Stimulated activated naive CD4-positive, alpha-beta T cell (primary cell): Measurements from ENCODE around the gene L1TD1.
"Not testable (repeated sequence)": the region's sequence is repeated elsewhere in the genome, so short reads cannot be mapped to it uniquely, and the experiment has no call there.

Experiments used
- DNase-seq, 6 experiments: peaks; one replicate each; lab custom pipeline; 2025; lab: John Stamatoyannopoulos, UW

Gene L1TD1

DNA sequence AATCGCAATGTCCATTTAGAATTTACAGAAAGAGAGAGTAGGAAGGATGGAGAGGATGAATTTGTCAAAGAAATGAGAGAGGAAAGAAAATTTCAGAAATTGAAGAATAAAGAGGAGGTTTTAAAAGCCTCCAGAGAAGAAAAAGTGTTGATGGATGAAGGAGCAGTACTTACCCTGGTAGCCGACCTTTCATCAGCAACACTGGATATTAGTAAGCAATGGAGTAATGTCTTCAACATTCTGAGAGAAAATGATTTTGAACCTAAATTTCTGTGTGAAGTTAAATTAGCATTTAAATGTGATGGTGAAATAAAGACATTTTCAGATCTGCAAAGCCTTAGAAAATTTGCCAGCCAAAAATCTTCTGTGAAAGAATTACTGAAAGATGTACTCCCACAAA is 12.5 kb downstream of the L1TD1 start:
- DNase-seq = no peak

DNA sequence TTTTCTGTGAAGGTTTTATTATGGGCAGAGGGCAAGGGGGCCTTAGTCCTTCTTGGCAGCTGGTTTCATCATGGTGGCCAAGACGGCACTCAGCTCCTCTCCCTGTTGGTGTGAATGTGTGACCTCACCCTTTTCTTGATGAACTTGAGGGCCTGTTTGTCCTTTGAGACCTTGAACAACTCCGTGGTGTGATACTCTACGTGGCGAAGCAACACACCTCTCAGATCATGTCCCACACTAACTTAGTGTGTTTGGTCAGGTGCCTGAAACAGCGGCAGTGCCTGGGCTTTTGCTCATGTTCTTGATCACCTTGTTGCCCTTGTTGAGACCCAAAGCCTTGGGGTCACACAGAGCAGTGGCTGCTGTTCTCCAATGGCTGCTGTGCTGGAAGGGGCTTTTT is 13.4 kb downstream of the L1TD1 start:
- DNase-seq = no peak

DNA sequence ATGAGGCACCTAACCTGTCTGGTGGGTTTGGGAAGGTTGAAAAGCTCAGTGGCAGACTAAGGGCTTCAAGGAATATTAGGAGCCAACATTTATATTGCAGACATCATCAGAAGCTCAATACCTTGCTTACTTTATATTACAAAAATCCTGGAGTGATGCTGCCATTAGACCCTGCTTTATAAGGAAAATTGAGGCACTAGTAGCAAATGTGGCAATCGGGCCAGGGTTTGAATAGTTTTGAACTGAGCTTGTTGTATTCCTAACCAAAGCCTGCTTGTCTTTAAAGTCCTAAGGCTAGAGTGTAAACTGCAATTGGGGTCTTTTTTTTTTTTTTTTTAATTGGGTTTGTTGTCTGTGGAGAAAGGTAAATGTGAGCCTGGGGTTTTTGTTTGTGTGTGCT is 14.3 kb downstream of the L1TD1 start:
- no peak for DNase-seq

DNA sequence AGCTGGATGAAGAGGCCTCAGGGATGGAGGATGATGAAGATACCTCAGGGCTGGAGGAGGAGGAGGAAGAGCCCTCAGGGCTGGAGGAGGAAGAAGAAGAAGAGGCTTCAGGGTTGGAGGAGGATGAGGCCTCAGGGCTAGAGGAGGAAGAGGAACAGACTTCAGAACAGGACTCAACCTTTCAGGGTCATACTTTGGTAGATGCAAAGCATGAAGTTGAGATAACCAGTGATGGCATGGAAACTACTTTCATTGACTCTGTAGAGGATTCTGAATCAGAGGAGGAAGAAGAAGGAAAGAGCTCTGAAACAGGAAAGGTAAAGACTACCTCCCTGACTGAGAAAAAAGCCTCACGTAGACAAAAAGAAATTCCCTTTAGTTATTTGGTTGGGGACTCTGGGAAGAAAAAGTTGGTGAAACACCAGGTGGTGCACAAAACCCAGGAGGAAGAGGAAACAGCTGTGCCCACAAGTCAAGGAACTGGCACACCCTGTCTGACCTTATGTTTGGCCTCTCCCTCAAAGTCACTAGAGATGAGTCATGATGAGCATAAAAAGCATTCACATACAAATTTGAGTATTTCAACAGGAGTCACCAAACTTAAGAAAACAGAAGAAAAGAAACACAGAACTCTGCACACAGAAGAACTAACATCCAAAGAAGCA is 15.4 kb downstream of the L1TD1 start:
- no peak for DNase-seq

GRCh38 chr1:62210960-62211359 is 16.3 kb downstream of the L1TD1 start:
- no peak for DNase-seq

- DNase-seq = no peak
Measured at GRCh38 chr1:62212411-62212810, 17.8 kb downstream of the L1TD1 start.

- DNase-seq = no peak
Measured at GRCh38 chr1:62213075-62213914, 18.6 kb downstream of the L1TD1 start.

DNA sequence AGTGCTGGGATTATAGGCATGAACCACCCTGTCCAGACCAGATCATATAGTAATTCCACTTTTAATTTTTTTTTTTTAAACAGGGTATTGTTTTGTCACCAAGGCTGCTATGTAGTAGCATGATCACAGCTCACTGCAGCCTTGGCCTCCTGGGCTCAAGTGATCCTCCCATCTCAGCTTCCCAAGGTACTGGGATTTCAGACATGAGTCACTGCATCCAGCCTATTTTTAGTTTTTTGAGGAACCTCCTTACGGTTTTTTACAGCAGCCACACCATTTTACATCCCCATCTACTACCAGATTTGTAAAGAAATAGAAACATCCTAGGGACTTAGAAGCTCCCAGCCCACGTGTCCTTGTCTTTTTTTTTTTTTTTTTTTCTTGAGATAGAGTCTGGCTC is 24.0 kb downstream of the L1TD1 start:
- DNase-seq = no peak

- DNase-seq = not testable (repeated sequence)
Measured at GRCh38 chr1:62220456-62220855, 25.8 kb downstream of the L1TD1 start.

GRCh38 chr1:62221171-62221570 is 26.5 kb downstream of the L1TD1 start:
- DNase-seq = no peak

- no peak for DNase-seq
Measured at GRCh38 chr1:62222321-62222720, 27.7 kb downstream of the L1TD1 start.

DNA sequence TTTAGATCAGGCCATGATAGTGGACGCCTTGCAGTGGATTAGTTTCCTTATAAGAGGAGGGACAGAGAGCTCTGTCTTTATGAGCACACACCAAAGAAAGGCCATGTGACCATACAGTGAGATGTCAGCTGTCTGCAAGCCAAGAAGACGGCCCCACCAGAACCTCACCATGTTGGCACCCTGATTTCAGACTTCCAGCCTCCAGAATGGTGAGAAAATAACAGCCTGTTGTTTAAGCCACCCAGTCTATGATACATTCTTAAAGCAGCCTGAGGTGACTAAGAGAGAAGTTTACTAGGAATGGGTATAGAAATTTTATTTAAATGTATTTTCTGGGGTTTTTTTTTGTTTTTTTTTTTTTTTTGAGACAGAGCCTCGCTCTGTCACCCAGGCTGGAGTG is 29.5 kb downstream of the L1TD1 start:
- DNase-seq = no peak

- no peak for DNase-seq
Measured at GRCh38 chr1:62227496-62227895, 32.8 kb downstream of the L1TD1 start.

DNA sequence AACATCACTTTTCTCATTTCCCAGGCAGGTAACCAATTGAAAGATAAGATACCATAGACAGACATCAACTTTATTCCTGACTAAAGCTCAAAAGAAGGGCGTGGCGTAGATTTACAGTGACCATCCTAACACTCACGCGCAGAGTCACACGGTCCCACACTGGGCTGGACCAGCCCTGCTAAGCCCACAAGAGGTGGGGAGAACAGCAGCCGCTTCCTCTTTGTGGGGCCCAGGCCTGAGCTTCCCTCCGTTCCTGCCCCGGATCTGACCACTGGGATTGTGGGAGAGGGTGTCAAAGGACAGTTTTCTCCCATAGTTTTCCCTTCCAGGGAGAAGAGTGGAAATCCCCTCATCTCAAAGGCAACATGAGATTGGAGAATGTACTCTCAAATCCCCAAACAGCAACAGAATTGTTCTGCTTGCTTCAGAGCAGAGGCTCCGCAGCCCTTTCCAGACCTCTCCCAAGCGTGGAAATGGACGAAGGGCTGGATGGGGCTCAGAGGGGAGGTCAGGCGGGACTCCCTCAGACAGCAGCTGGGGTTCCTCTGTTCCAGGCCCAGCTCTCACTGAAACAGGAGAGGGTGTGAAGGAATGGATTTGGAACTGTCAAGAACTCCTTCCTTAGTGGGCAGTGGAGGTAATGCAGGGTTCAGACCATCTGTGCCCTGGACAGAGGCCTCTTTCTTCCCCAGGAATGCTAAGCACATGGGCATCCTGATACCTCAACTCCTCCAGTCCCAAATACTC is 33.7 kb downstream of the L1TD1 start:
- no peak for DNase-seq

DNA sequence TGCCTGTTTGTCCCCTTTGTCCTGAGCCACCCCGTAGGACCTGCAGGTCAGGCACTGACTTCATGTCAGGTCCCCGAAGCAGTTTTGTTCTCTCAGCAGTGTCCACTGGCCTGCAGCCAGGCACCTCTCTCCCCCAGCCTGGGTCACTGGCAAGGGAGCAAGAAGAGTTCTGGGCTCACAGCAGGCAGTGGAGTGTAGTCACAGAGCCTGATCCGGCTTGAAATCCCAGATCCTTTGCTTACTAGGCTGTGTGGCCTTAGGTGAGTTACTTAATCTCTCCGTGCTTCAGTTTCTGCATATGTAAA is 34.2 kb downstream of the L1TD1 start:
- DNase-seq = no peak

DNA sequence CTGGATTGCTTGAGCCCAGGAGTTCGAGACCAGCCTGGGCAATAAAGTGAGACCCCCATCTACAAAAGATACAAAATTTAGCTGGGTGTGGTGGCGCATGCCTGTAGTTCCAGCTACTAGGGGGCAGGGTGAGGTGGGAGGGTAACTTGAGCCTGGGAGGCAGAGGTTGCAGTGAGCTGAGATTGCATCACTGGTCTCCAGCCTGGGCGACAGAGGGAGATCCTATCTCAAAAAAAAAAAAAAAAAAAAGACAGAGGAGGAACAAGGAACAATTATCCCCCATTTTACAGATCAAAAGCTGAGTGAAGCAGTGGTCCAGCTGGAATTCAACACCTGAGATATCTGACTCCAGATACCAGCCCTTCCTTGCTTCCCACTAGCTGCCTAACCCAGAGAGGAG is 34.8 kb downstream of the L1TD1 start:
- DNase-seq = no peak

DNA sequence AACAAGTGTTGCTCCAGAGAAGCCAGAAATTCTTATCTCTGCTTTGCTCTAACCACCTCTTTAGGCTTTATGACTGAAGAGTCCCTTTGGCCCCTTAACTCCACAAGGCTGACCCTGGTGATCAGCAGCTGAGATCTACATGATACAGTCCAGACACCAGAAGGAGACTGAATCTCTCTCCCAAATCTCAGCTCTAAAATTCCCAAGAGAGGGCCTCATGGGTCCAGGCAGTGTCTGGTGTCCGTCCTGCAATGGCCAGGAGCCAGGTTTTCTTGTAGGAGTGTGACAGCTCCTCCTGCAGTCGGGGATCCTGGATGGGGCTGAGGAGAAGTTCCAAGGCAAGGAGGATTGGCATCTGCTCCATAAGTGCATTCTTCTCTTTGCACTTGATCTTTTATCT is 35.3 kb downstream of the L1TD1 start:
- no peak for DNase-seq

DNA sequence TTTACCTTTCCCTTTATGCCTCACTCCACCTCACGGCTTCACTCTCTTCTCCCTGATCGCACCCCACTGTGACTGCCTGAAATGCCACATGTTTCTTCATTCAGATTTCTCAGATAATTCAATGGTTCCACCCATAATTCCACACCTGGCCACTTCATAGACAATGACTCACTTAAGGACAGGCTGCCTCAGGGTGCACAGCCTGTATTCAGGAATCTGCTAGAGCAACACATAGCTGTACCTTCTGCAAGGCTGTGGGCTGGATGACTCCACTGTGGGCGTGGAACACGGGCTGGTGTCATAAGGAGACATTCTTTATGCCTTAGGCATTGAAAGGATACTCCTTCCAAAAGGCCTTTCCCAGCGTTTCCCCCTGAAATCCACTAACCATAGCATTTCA is 36.1 kb downstream of the L1TD1 start:
- no peak for DNase-seq

GRCh38 chr1:62232871-62233278 is 38.2 kb downstream of the L1TD1 start:
- DNase-seq = no peak

DNA sequence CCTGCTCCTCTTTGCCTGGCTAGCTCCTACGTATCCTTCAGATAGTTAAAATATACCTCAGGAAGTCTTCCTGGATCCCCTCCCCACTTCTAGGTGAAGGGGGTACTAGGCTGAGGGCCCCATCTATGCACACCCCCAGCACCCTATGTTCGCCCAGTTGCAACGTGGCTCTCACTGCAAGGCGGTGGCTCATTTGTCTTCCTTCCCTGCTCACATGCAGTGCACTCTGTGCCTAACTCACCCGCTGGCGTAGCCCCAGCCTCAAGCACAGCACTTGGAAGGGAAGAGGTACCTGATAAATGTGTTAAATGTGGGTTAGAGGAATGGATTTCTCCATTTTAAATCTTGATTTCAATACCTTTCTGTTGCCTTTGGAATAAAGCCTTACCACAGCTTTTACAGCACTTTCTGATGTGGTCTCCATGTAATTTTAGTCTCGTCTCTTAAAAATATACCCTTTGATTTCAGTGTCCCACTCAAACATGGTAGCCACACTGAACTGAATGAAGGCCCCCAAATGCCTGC is 39.3 kb downstream of the L1TD1 start:
- DNase-seq = no peak

DNA sequence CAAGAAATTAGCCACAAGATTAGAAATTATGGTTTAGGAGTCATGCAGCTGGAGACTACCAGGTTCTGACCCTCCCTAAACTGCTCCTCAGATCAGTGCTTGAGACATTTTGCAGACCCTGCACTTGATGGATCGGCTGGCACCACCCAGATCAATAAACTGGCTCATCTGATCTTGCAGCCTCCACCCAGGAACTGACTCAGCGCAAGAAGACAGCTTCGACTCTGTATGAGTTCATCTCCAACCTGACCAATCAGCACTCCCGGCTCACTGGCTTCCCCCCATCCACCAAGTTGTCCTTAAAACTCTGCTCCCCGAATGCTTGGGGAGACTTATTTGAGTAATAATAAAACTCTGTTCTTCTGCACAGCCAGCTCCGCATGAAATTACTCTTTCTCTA is 40.0 kb downstream of the L1TD1 start:
- no peak for DNase-seq

GRCh38 chr1:62235576-62235975 is 40.9 kb downstream of the L1TD1 start:
- no peak for DNase-seq

- no peak for DNase-seq
Measured at GRCh38 chr1:62237361-62237760, 42.7 kb downstream of the L1TD1 start.
